DLD1 (cell line): ENCODE data around the gene PTPN18.

Experiments used
- in situ Hi-C: cut with HindIII; loops from 2 replicates; pipeline ENCODE4 v1.10.0; 2017; ENCODE audit warnings: low sequenced_read_pairs

PTPN18 gene

GRCh38 chr2:130363479-130363878, 7.6 kb downstream of the PTPN18 start:
- in situ Hi-C loops = no loop called here

GRCh38 chr2:130365075-130365474, 9.2 kb downstream of the PTPN18 start:
- in situ Hi-C loops = no loop called here

- in situ Hi-C loops = no loop called here
Observed at GRCh38 chr2:130365963-130366362, 10.1 kb downstream of the PTPN18 start.

- in situ Hi-C loops = no loop called here
Observed at GRCh38 chr2:130366720-130367119, 10.9 kb downstream of the PTPN18 start.

- in situ Hi-C loops = no loop called here
Observed at GRCh38 chr2:130368786-130369185, 12.9 kb downstream of the PTPN18 start.

GRCh38 chr2:130369311-130369964, 13.6 kb downstream of the PTPN18 start:
- in situ Hi-C loops = no loop called here

GRCh38 chr2:130369965-130370341, 14.1 kb downstream of the PTPN18 start:
- in situ Hi-C loops = no loop called here

GRCh38 chr2:130370490-130370889, 14.6 kb downstream of the PTPN18 start:
- in situ Hi-C loops = no loop called here

- in situ Hi-C loops = no loop called here
Observed at GRCh38 chr2:130371723-130372054, 15.8 kb downstream of the PTPN18 start.

- in situ Hi-C loops = no loop called here
Observed at GRCh38 chr2:130372055-130372832, 16.4 kb downstream of the PTPN18 start.

GRCh38 chr2:130372833-130373807, 17.3 kb downstream of the PTPN18 start:
- in situ Hi-C loops = no loop called here

GRCh38 chr2:130373808-130374365, 18.0 kb downstream of the PTPN18 start:
- in situ Hi-C loops = no loop called here

- in situ Hi-C loops = no loop called here
Observed at GRCh38 chr2:130374587-130375290, 18.9 kb downstream of the PTPN18 start.

- in situ Hi-C loops = no loop called here
Observed at GRCh38 chr2:130375291-130376266, 19.7 kb downstream of the PTPN18 start.

- in situ Hi-C loops = no loop called here
Observed at GRCh38 chr2:130376433-130377293, 20.8 kb downstream of the PTPN18 start.

- in situ Hi-C loops = no loop called here
Observed at GRCh38 chr2:130377491-130377890, 21.6 kb downstream of the PTPN18 start.

- in situ Hi-C loops = no loop called here
Observed at GRCh38 chr2:130378206-130378897, 22.5 kb downstream of the PTPN18 start.

- in situ Hi-C loops = no loop called here
Observed at GRCh38 chr2:130378898-130379214, 23.0 kb downstream of the PTPN18 start.
